ENCODE data around the gene NOC2L.

DNA sequence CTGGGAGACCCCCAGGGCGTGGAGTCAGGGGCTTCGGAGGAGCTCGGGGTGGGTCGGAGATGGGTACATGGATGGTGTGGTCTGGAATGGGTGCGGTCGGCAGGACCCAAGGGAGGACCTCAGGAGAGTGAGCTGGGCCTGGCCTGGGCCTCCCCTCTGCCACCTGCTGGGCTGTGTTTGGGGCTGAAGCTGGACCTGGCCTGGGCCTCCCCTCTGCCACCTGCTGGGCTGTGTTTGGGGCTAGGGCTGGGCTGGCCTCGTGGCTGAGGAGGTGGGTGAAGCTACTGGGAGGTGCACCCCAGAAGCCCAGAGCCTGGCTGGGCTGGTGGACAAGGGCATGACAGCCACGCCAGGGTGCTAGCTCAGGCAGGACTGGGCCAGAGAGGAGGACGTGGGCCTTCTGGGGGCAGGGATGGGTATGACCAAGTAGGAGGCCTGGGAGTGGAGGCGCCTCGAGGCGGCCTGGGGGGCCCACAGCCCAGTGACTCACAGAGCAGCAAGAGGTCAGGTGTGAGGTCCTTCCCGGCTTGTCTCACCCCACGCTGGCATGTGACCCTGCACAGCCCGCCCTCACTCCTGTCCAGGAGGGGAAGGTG is 20.9 kb downstream of the NOC2L start:
- TF ChIP-seq CTCF (IDR thresholded peaks at IDR 0.05) (no peak), EP300 (IDR thresholded peaks at IDR 0.05) (no peak), POLR2A (IDR thresholded peaks at IDR 0.05) (no peak)

Data from ovary (tissue), 3 donors.